HCT116 (cell line): ENCODE data around the gene MTPN. TPM values are rescaled to one million over a fixed set of nuclear protein-coding genes. Genes with fewer than 3 reads are reported as not detected.

ENCODE experiments used
- ATAC-seq: fragments of 200-7000 bp; cut with Tn5 transposase; 2 replicates; pipeline ENCODE4 v1.9.1; 2020; ENCODE audit warnings: mild to moderate bottlenecking, moderate library complexity
- BruUV-seq: library from RNA; stranded (reverse); fragments of 400-500 nt; replicated peaks from 2 replicates; lab custom pipeline; 2021; lab: Mats Ljungman, UMichigan
- CTCF ChIA-PET: fragments of 300-600 bp; sonication (Branson Sonifier 250); formaldehyde crosslinking; loops from one replicate; lab custom pipeline; 2021; ENCODE audit warnings: antibody characterized with exemption; lab: Charles Lee
- POLR2A ChIA-PET: fragments of 300-600, 350-600 bp; sonication (Branson Sonifier 250); formaldehyde crosslinking; loops from one replicate; lab custom pipeline; 2021; ENCODE audit warnings: antibody characterized with exemption; lab: Charles Lee
- RAD21 ChIA-PET, 2 experiments: fragments of 300-600 bp; sonication (Branson Sonifier 250); formaldehyde crosslinking; loops; one replicate each; lab custom pipeline; 2023; ENCODE audit warnings: low total read pairs in 2 of 2; ENCODE audit not compliant: uncharacterized antibody in 2 of 2, unreplicated experiment in 2 of 2, low non-redundant PET in 1 of 2; lab: Charles Lee
- DNase-seq: peaks from one replicate; pipeline ENCODE4 v3.0.0-alpha.2; 2010; ENCODE audit warnings: low read depth, low spot score
- H2AFZ ChIP-seq: fragments of 200-600 bp; shearing (Covaris generic), sonication (generic); 2 replicates; pipeline ENCODE4 v1.6.1; 2017; ENCODE audit warnings: low read depth, mixed run types, mixed read lengths, antibody characterized with exemption, low read length; ENCODE audit not compliant: poor library complexity, severe bottlenecking
- H3K27ac ChIP-seq: 2 replicates; pipeline ENCODE4 v1.5.1; 2012; ENCODE audit warnings: low read depth, low read length
- H3K27me3 ChIP-seq: fragments of 200-600 bp; sonication (generic); 2 replicates; pipeline ENCODE4 v1.6.1; 2016; ENCODE audit warnings: mixed run types, low read length, mixed read lengths; ENCODE audit not compliant: insufficient read depth
- H3K36me3 ChIP-seq, 2 experiments: fragments of 200-500 bp in 1 of 2; fragments of 200-600 bp in 1 of 2; sonication (Bioruptor generic) in 1 of 2; sonication (generic) in 1 of 2; 2 replicates each; pipeline versions ENCODE4 v1.5.1 to v1.6.1; 2014 to 2016; ENCODE audit warnings: low read length in 2 of 2, inconsistent platforms in 1 of 2, mixed read lengths in 1 of 2, mixed run types in 1 of 2; ENCODE audit not compliant: insufficient read depth in 2 of 2, control insufficient read depth in 1 of 2
- H3K4me1 ChIP-seq, 2 experiments: fragments of 200-600 bp in 1 of 2; sonication (generic) in 1 of 2; 2 replicates each; pipeline versions ENCODE4 v1.5.1 to v1.6.1; 2012 to 2017; ENCODE audit warnings: low read length in 2 of 2, inconsistent platforms in 1 of 2, mild to moderate bottlenecking in 1 of 2, mixed read lengths in 1 of 2, mixed run types in 1 of 2, moderate library complexity in 1 of 2; ENCODE audit not compliant: insufficient read depth in 2 of 2, control insufficient read depth in 1 of 2
- H3K4me2 ChIP-seq: fragments of 200-600 bp; sonication (generic); 2 replicates; pipeline ENCODE4 v1.6.1; 2017; ENCODE audit warnings: mixed run types, low read length, mixed read lengths
- H3K4me3 ChIP-seq, 2 experiments: fragments of 200-600 bp in 1 of 2; sonication (generic) in 1 of 2; replicated peaks in 1 of 2; 2 replicates each; pipeline ENCODE4 v1.5.1; 2011 to 2016; ENCODE audit warnings: low read length in 2 of 2, control low read depth in 1 of 2, low read depth in 1 of 2, mild to moderate bottlenecking in 1 of 2, mixed read lengths in 1 of 2, mixed run types in 1 of 2
- H3K79me2 ChIP-seq: fragments of 200-600 bp; sonication (generic); 2 replicates; pipeline ENCODE4 v1.6.1; 2017; ENCODE audit warnings: mild to moderate bottlenecking, mixed run types, low read length, moderate library complexity, mixed read lengths; ENCODE audit not compliant: insufficient read depth
- H3K9ac ChIP-seq: fragments of 200-600 bp; sonication (generic); 2 replicates; pipeline ENCODE4 v1.6.1; 2016; ENCODE audit warnings: low read length, mixed read lengths
- H3K9me2 ChIP-seq: fragments of 200-600 bp; sonication (generic), shearing (Covaris generic); 2 replicates; pipeline ENCODE4 v1.6.1; 2017; ENCODE audit warnings: mixed run types, mild to moderate bottlenecking, moderate library complexity; ENCODE audit not compliant: insufficient read depth
- H3K9me3 ChIP-seq, 2 experiments: fragments of 200-500 bp in 1 of 2; fragments of 200-600 bp in 1 of 2; sonication (Bioruptor generic) in 1 of 2; sonication (generic) in 1 of 2; 2 replicates each; pipeline ENCODE4 v1.6.1; 2014 to 2017; ENCODE audit warnings: low read length in 2 of 2, mixed read lengths in 2 of 2, inconsistent platforms in 1 of 2, low read depth in 1 of 2, mild to moderate bottlenecking in 1 of 2, mixed run types in 1 of 2, moderate library complexity in 1 of 2; ENCODE audit not compliant: control insufficient read depth in 1 of 2, insufficient read depth in 1 of 2
- H4K20me1 ChIP-seq: fragments of 200-600 bp; sonication (generic), shearing (Covaris generic); 2 replicates; pipeline ENCODE4 v1.6.1; 2017; ENCODE audit warnings: mixed run types, mild to moderate bottlenecking, moderate library complexity; ENCODE audit not compliant: insufficient read depth
- ATF3 ChIP-seq: IDR thresholded peaks from 2 replicates; pipeline ENCODE4 v1.6.1; 2012
- CBX3 ChIP-seq: IDR thresholded peaks from 2 replicates; pipeline ENCODE4 v1.6.1; 2012; ENCODE audit warnings: low read depth
- CEBPB ChIP-seq: IDR thresholded peaks from 2 replicates; pipeline ENCODE4 v1.6.1; 2012; ENCODE audit warnings: low read depth
- CTCF ChIP-seq, 3 experiments: fragments of 200-600 bp in 1 of 3; sonication (generic) in 1 of 3; IDR thresholded peaks in 2 of 3; conservative IDR thresholded peaks in 1 of 3; 2 replicates each; pipeline ENCODE4 v1.5.1; 2012 to 2017; ENCODE audit warnings: low read depth in 2 of 3, low read length in 2 of 3, antibody characterized with exemption in 1 of 3, borderline replicate concordance in 1 of 3, control low read depth in 1 of 3, mild to moderate bottlenecking in 1 of 3, mixed read lengths in 1 of 3, mixed run types in 1 of 3, moderate library complexity in 1 of 3; ENCODE audit not compliant: insufficient read depth in 1 of 3
- EGR1 ChIP-seq: IDR thresholded peaks from 2 replicates; pipeline ENCODE4 v1.6.1; 2012; ENCODE audit warnings: low read depth
- ELF1 ChIP-seq: IDR thresholded peaks from 2 replicates; pipeline ENCODE4 v1.6.1; 2012; ENCODE audit warnings: low read depth, borderline replicate concordance
- EZH2 ChIP-seq: fragments of 200-600 bp; sonication (generic); IDR thresholded peaks from 2 replicates; pipeline ENCODE4 v1.6.1; 2017; ENCODE audit warnings: antibody characterized with exemption, mixed run types
- FOSL1 ChIP-seq: IDR thresholded peaks from 2 replicates; pipeline ENCODE4 v1.6.1; 2012; ENCODE audit warnings: low read depth
- JUND ChIP-seq: IDR thresholded peaks from 2 replicates; pipeline ENCODE4 v1.6.1; 2012
- MAX ChIP-seq: IDR thresholded peaks from 2 replicates; pipeline ENCODE4 v1.6.1; 2012
- POLR2AphosphoS5 ChIP-seq: IDR thresholded peaks from 2 replicates; pipeline ENCODE4 v1.6.1; 2011; ENCODE audit warnings: mild to moderate bottlenecking, low read depth, low read length, moderate library complexity
- RAD21 ChIP-seq: IDR thresholded peaks from 2 replicates; pipeline ENCODE4 v1.6.1; 2012; ENCODE audit warnings: low read depth, mild to moderate bottlenecking
- SIN3A ChIP-seq: IDR thresholded peaks from 2 replicates; pipeline ENCODE4 v1.6.1; 2012; ENCODE audit warnings: low read depth
- SP1 ChIP-seq: IDR thresholded peaks from 2 replicates; pipeline ENCODE4 v1.6.1; 2012; ENCODE audit warnings: low read depth
- SRF ChIP-seq: IDR thresholded peaks from 2 replicates; pipeline ENCODE4 v1.6.1; 2012; ENCODE audit warnings: low read depth
- TCF7L2 ChIP-seq: IDR thresholded peaks from 2 replicates; pipeline ENCODE4 v1.7.0; 2011; ENCODE audit warnings: borderline replicate concordance, inconsistent platforms; ENCODE audit not compliant: insufficient read depth, insufficient read length; ENCODE audit errors: extremely low read depth
- ZBTB33 ChIP-seq: IDR thresholded peaks from 2 replicates; pipeline ENCODE4 v1.6.1; 2011; ENCODE audit warnings: mild to moderate bottlenecking, low read length, moderate library complexity; ENCODE audit not compliant: insufficient replicate concordance; ENCODE audit errors: extremely low read depth
- ZFX ChIP-seq: fragments of 450-650 bp; IDR thresholded peaks from 2 replicates; pipeline ENCODE4 v1.6.1; 2017
- ZNF274 ChIP-seq: fragments of 200-500 bp; sonication (Bioruptor generic); IDR thresholded peaks from 2 replicates; pipeline ENCODE4 v1.6.1; 2014; ENCODE audit warnings: mild to moderate bottlenecking, low read depth, low read length, inconsistent platforms
- intact Hi-C: fragments of 100-400 bp; cut with micrococcal nuclease; formaldehyde crosslinking; loops from 2 replicates; pipeline ENCODE4 v1.10.0; 2022
- total RNA-seq: library from RNA; stranded (reverse); gene quantifications from one replicate; pipeline ENCODE4 v1.2.1, GENCODE V29; 2021; ENCODE audit not compliant: unreplicated experiment

MTPN gene
- total RNA-seq, 1 experiment from 2014 or later, result 152 TPM

- TF ChIP-seq CTCF (IDR thresholded peaks at IDR 0.05 in 2 of 3, conservative IDR thresholded peaks at IDR 0.05 in 1 of 3; ENCODE audit: borderline replicate concordance in 1 of 3, insufficient read depth in 1 of 3, low read depth in 2 of 3, low read length in 2 of 3) (no peak), ATF3 (no peak), CBX3 (no peak), POLR2AphosphoS5 (no peak), RAD21 (no peak)
Observed at GRCh38 chr7:135990258-135990657, 13.1 kb upstream of the MTPN start (continued).

- no peak overlapping the region for H3K4me2 ChIP-seq
- no peaks in the 10 kb centered on the region for H4K20me1 ChIP-seq
- no peak for DNase-seq
- ChIA-PET RAD21 (no interaction called here), POLR2A (no interaction called here), CTCF (no interaction called here)
- no peaks in the 10 kb centered on the region for H3K9me3 ChIP-seq
- H3K4me3 ChIP-seq, result no peak overlapping the region
- no peak overlapping the region for H2AFZ ChIP-seq
- no peaks in the 10 kb centered on the region for H3K27me3 ChIP-seq
- intact Hi-C loops, result no loop called here
- no peak overlapping the region for H3K27ac ChIP-seq
- no peaks in the 10 kb centered on the region for H3K36me3 ChIP-seq
- no peaks in the 10 kb centered on the region for H3K9me2 ChIP-seq
- peaks cover 0 to 4% of the 10 kb centered on the region in 2 experiments; a peak in 2 of 4 replicates for H3K4me1 ChIP-seq
- no peak for ATAC-seq
- BruUV-seq, result no TSS peak
- no peak overlapping the region for H3K9ac ChIP-seq
- peaks cover under 1% of the 10 kb centered on the region; the same call in 1 of the 2 replicates for H3K79me2 ChIP-seq
- TF ChIP-seq CTCF (IDR thresholded peaks at IDR 0.05 in 2 of 3, conservative IDR thresholded peaks at IDR 0.05 in 1 of 3; ENCODE audit: borderline replicate concordance in 1 of 3, insufficient read depth in 1 of 3, low read depth in 2 of 3, low read length in 2 of 3), result no peak
- no peak for TF ChIP-seq EZH2
- no peak for TF ChIP-seq TCF7L2
- TF ChIP-seq EGR1, result no peak
- TF ChIP-seq SIN3A, result no peak
- TF ChIP-seq ZNF274, result no peak
- TF ChIP-seq SP1, result no peak
- TF ChIP-seq CEBPB, result no peak
- no peak for TF ChIP-seq ELF1
- TF ChIP-seq SRF, result no peak
- no peak for TF ChIP-seq MAX
- TF ChIP-seq FOSL1, result no peak
- TF ChIP-seq POLR2AphosphoS5, result no peak
- TF ChIP-seq ZBTB33, result no peak
- no peak for TF ChIP-seq JUND
- no peak for TF ChIP-seq ZFX
- no peak for TF ChIP-seq RAD21
Observed at GRCh38 chr7:135981958-135982646, 4.9 kb upstream of the MTPN start.
